A673 (cell line): Measurements from ENCODE around the gene MTHFD1L. TPM values are rescaled to one million over a fixed set of nuclear protein-coding genes. Genes with fewer than 3 reads are reported as not detected.

ENCODE experiments used
- BruUV-seq: library from RNA; stranded (reverse); fragments of 400-500 nt; replicated peaks from 2 replicates; lab custom pipeline; 2021; lab: Mats Ljungman, UMichigan
- CTCF ChIA-PET: fragments of 300-600 bp; sonication (Branson Sonifier 250); formaldehyde crosslinking; loops from one replicate; lab custom pipeline; 2022; ENCODE audit warnings: antibody characterized with exemption; lab: Charles Lee
- POLR2A ChIA-PET: fragments of 300-600 bp; sonication (Branson Sonifier 250); formaldehyde crosslinking; loops from one replicate; lab custom pipeline; 2022; ENCODE audit warnings: antibody characterized with exemption; ENCODE audit not compliant: low non-redundant PET; lab: Charles Lee
- DNase-seq: peaks from one replicate; pipeline ENCODE4 v3.0.0-alpha.2; 2015; ENCODE audit warnings: low spot score
- H3K27ac ChIP-seq: fragments of 200-600 bp; sonication (generic); 2 replicates; pipeline ENCODE4 v1.5.1; 2016; ENCODE audit warnings: mixed run types, low read depth, mild to moderate bottlenecking, mixed read lengths, antibody characterized with exemption, low read length; ENCODE audit not compliant: poor library complexity, severe bottlenecking
- H3K27me3 ChIP-seq: fragments of 200-600 bp; sonication (generic); replicated peaks from 2 replicates; pipeline ENCODE4 v1.6.1; 2017; ENCODE audit warnings: mixed run types, low read depth, mild to moderate bottlenecking, mixed read lengths, antibody characterized with exemption, low read length; ENCODE audit not compliant: insufficient read depth, poor library complexity
- H3K36me3 ChIP-seq: fragments of 200-600 bp; sonication (generic); 2 replicates; pipeline ENCODE4 v1.6.1; 2016; ENCODE audit warnings: mixed run types, mild to moderate bottlenecking, mixed read lengths, antibody characterized with exemption, low read length; ENCODE audit not compliant: insufficient read depth, poor library complexity, severe bottlenecking
- H3K4me1 ChIP-seq: fragments of 200-600 bp; sonication (generic); 2 replicates; pipeline ENCODE4 v1.6.1; 2017; ENCODE audit warnings: mixed run types, mild to moderate bottlenecking, mixed read lengths, antibody characterized with exemption, low read length; ENCODE audit not compliant: insufficient read depth, poor library complexity, severe bottlenecking
- H3K4me3 ChIP-seq: fragments of 200-600 bp; sonication (generic); 2 replicates; pipeline ENCODE4 v1.5.1; 2016; ENCODE audit warnings: low read depth, mixed run types, mild to moderate bottlenecking, mixed read lengths, low read length; ENCODE audit not compliant: poor library complexity, severe bottlenecking
- H3K9me3 ChIP-seq: fragments of 200-600 bp; sonication (generic); 2 replicates; pipeline ENCODE4 v1.6.1; 2016; ENCODE audit warnings: mixed run types, low read depth, mild to moderate bottlenecking, mixed read lengths, antibody characterized with exemption, low read length; ENCODE audit not compliant: poor library complexity, severe bottlenecking
- CTCF ChIP-seq: fragments of 300-800, 200-600 bp; sonication (generic); conservative IDR thresholded peaks from 2 replicates; pipeline ENCODE4 v1.5.1; 2017; ENCODE audit warnings: low read depth, mild to moderate bottlenecking, antibody characterized with exemption, low read length, moderate library complexity, mixed read lengths
- EZH2 ChIP-seq: fragments of 200-600 bp; sonication (generic); IDR thresholded peaks from 2 replicates; pipeline ENCODE4 v1.6.1; 2017; ENCODE audit warnings: borderline replicate concordance, low read depth, mild to moderate bottlenecking, mixed read lengths, antibody characterized with exemption, low read length; ENCODE audit not compliant: poor library complexity, severe bottlenecking
- intact Hi-C: fragments of 100-400 bp; cut with micrococcal nuclease; formaldehyde crosslinking; loops from one replicate; pipeline ENCODE4 v1.10.0; 2022; ENCODE audit not compliant: unreplicated experiment
- total RNA-seq: library from RNA; stranded (reverse); gene quantifications from 2 replicates; pipeline ENCODE4 v1.2.3, GENCODE V29; 2021

Gene MTHFD1L
- total RNA-seq, 1 experiment from 2014 or later, result 78.7 TPM

DNA sequence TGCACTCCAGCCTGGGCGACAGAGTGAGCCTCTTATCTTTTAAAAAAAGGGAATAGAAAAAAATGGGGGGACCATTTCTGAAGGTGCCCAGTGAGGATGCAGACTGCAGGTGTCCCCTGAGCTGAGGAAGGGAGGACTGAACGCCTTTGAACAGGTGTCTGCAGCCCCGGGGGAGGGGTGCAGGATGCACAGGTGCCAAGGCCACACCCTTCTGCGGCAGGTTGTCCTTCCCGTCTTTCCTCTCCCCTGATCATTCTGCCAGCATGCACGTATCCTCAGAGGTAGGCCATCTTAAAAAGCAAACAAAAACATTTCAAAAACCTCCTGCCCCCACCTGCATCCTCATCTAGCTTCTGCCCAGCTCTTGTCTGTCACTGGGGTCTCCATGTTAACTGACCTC lies 101.3 kb downstream of the MTHFD1L start:
- no peak for DNase-seq
- peaks cover 14% of the 10 kb centered on the region for H3K36me3 ChIP-seq
- no peak overlapping the region for H3K27ac ChIP-seq
- intact Hi-C loops, result no loop called here
- H3K4me3 ChIP-seq, result no peak overlapping the region
- POLR2A ChIA-PET, result no interaction called here
- no peaks in the 10 kb centered on the region for H3K9me3 ChIP-seq
- CTCF ChIA-PET, result no interaction called here
- no peaks in the 10 kb centered on the region for H3K4me1 ChIP-seq
- no peak for TF ChIP-seq EZH2
- TF ChIP-seq CTCF, result no peak
- no peaks in the 10 kb centered on the region for H3K27me3 ChIP-seq
- BruUV-seq, result no TSS peak

- Histone ChIP-seq H3K4me3 (no peak overlapping the region), H3K9me3 (no peaks in the 10 kb centered on the region), H3K36me3 (peaks cover 20% of the 10 kb centered on the region), H3K4me1 (no peaks in the 10 kb centered on the region), H3K27ac (no peak overlapping the region), H3K27me3 (no peaks in the 10 kb centered on the region)
- BruUV-seq, result no TSS peak
- DNase-seq, result no peak
- no peak for TF ChIP-seq EZH2
- TF ChIP-seq CTCF, result no peak
- CTCF ChIA-PET, result no interaction called here
- POLR2A ChIA-PET, result no interaction called here
- intact Hi-C loops, result no loop called here
Observed at GRCh38 chr6:150967381-150967780, 101.9 kb downstream of the MTHFD1L start.

GRCh38 chr6:150967910-150968309 lies 102.4 kb downstream of the MTHFD1L start:
- no peak for TF ChIP-seq CTCF
- no peak for TF ChIP-seq EZH2
- CTCF ChIA-PET, result no interaction called here
- no peaks in the 10 kb centered on the region for H3K4me1 ChIP-seq
- no peaks in the 10 kb centered on the region for H3K27me3 ChIP-seq
- DNase-seq, result no peak
- H3K9me3 ChIP-seq, result no peaks in the 10 kb centered on the region
- no TSS peak for BruUV-seq
- POLR2A ChIA-PET, result no interaction called here
- no peak overlapping the region for H3K27ac ChIP-seq
- intact Hi-C loops, result no loop called here
- no peak overlapping the region for H3K4me3 ChIP-seq
- peaks cover 22% of the 10 kb centered on the region for H3K36me3 ChIP-seq
